ENCODE results near the gene SERTAD2.

GRCh38 chr2:64655018-64655664 lies 1.4 kb upstream of the SERTAD2 start:
- TF ChIP-seq EZH2 (IDR thresholded peaks at IDR 0.05), result no peak
- TF ChIP-seq CTCF (IDR thresholded peaks at IDR 0.05), result peak; percentile 45
- no peak for TF ChIP-seq EZH2phosphoT487 (IDR thresholded peaks at IDR 0.05)

All from neural progenitor cell (in vitro differentiated cells).